Thyroid gland (tissue), 4 donors: ENCODE results near the gene CASKIN2. TPM values are rescaled to one million over a fixed set of nuclear protein-coding genes. Genes with fewer than 3 reads are reported as not detected.

Experiments used
- DNase-seq, 2 donors: peaks; one replicate each; pipeline ENCODE4 v3.0.0-alpha.2; 2019
- H3K27ac ChIP-seq, 3 donors: fragments of 200-600 bp; sonication (generic); 1 replicate in 2 of 3; 2 replicates in 1 of 3; pipeline ENCODE4 v1.5.1; 2016 to 2019; ENCODE audit warnings: mild to moderate bottlenecking in 1 of 3, moderate library complexity in 1 of 3
- H3K27me3 ChIP-seq: fragments of 200-600 bp; sonication (generic); one replicate; pipeline ENCODE4 v1.5.1; 2019
- H3K36me3 ChIP-seq, 2 donors: fragments of 200-600 bp; sonication (generic); one replicate each; pipeline ENCODE4 v1.5.1; 2016 to 2019
- H3K4me1 ChIP-seq, 2 donors: fragments of 200-600 bp; sonication (generic); one replicate each; pipeline ENCODE4 v1.5.1; 2017 to 2019
- H3K4me3 ChIP-seq, 3 donors: fragments of 200-600 bp; sonication (generic); replicated peaks in 1 of 3; 1 replicate in 2 of 3; 2 replicates in 1 of 3; pipeline ENCODE4 v1.5.1; 2016; ENCODE audit warnings: mild to moderate bottlenecking in 1 of 3
- H3K9me3 ChIP-seq: fragments of 200-600 bp; sonication (generic); one replicate; pipeline ENCODE4 v1.5.1; 2017
- POLR2A ChIP-seq, 2 donors: fragments of 450-650 bp; IDR thresholded peaks; one replicate each; pipeline ENCODE4 v1.6.1; 2017; ENCODE audit warnings: antibody characterized with exemption in 2 of 2, mild to moderate bottlenecking in 2 of 2, moderate library complexity in 1 of 2
- WGBS, 2 donors: methylation state at CpG; one replicate each; pipeline ENCODE4 v1.1.5; 2017; 5-methylcytosine and 5-hydroxymethylcytosine counted together
- intact Hi-C: fragments of 100-400 bp; cut with DNase I; formaldehyde crosslinking; loops from one replicate; pipeline ENCODE4 v1.15.1; 2023
- total RNA-seq, 4 donors: library from RNA; depleted of rRNA; stranded (reverse); fragments of >200 nt; gene quantifications; one replicate each; pipeline ENCODE4 v1.2.3, GENCODE V29; 2016
- TF ChIP-seq, protein P1 (sequence below), 6 experiments: fragments of 200-600 bp in 3 of 6; fragments of 450-650 bp in 3 of 6; sonication (generic) in 3 of 6; IDR thresholded peaks; one replicate each; pipeline ENCODE4 v1.5.1; 2016 to 2019; ENCODE audit warnings: antibody characterized with exemption in 6 of 6, mild to moderate bottlenecking in 2 of 6, inconsistent platforms in 1 of 6, moderate library complexity in 1 of 6

The CASKIN2 gene
- total RNA-seq, 4 donors from 2014 or later: 15.0 to 87.2 (median 21.7) TPM

- TF ChIP-seq, protein P1, sequence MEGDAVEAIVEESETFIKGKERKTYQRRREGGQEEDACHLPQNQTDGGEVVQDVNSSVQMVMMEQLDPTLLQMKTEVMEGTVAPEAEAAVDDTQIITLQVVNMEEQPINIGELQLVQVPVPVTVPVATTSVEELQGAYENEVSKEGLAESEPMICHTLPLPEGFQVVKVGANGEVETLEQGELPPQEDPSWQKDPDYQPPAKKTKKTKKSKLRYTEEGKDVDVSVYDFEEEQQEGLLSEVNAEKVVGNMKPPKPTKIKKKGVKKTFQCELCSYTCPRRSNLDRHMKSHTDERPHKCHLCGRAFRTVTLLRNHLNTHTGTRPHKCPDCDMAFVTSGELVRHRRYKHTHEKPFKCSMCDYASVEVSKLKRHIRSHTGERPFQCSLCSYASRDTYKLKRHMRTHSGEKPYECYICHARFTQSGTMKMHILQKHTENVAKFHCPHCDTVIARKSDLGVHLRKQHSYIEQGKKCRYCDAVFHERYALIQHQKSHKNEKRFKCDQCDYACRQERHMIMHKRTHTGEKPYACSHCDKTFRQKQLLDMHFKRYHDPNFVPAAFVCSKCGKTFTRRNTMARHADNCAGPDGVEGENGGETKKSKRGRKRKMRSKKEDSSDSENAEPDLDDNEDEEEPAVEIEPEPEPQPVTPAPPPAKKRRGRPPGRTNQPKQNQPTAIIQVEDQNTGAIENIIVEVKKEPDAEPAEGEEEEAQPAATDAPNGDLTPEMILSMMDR (IDR thresholded peaks at IDR 0.05): no peak
- TF ChIP-seq POLR2A (IDR thresholded peaks at IDR 0.05): no peak
- whole genome bisulfite sequencing, 2 donors: 94% methylated on average over 13 of the region's 13 CpGs
- DNase-seq: no peak
- no peak overlapping the region for H3K27ac ChIP-seq
- H3K9me3 ChIP-seq: no peaks in the 10 kb centered on the region
- H3K4me3 ChIP-seq: no peak overlapping the region
- H3K36me3 ChIP-seq: no peaks in the 10 kb centered on the region
- no peaks in the 10 kb centered on the region for H3K27me3 ChIP-seq
- intact Hi-C loops: no loop called here
- H3K4me1 ChIP-seq: peaks cover 15 to 17% of the 10 kb centered on the region in 2 donors
Measured at GRCh38 chr17:75546181-75546580, 30.8 kb upstream of the CASKIN2 start.

DNA sequence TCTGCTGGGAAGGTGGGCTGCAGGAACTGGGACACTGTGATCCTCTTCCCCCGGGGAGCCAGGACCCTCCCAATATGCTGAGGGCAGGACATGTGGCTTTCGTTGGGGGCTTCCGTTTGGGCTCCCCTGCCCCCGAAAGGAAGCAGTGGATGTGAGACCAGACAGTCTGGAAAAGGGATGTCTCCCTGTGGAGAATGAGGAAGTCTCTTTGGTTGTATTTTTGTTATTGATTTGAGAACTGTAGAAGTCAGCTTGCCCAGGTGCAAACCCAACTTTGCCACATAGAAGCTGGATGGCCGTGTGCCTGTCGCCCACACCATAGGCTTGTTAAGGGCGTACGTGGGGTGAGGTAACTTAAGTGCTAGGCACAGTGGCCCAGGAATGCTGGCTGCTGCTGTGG lies 28.9 kb upstream of the CASKIN2 start:
- WGBS, 2 donors: 83 to 84% methylated on average over 8 of the region's 8 CpGs
- H3K4me3 ChIP-seq: no peak overlapping the region
- no peak overlapping the region for H3K27ac ChIP-seq
- no peaks in the 10 kb centered on the region for H3K9me3 ChIP-seq
- DNase-seq: no peak
- H3K4me1 ChIP-seq: peaks cover 4 to 6% of the 10 kb centered on the region in 2 donors
- no peaks in the 10 kb centered on the region for H3K36me3 ChIP-seq
- H3K27me3 ChIP-seq: no peaks in the 10 kb centered on the region
- TF ChIP-seq, protein P1 (IDR thresholded peaks at IDR 0.05): no peak
- no peak for TF ChIP-seq POLR2A (IDR thresholded peaks at IDR 0.05)
- intact Hi-C loops: no loop called here

GRCh38 chr17:75542728-75543336 lies 27.5 kb upstream of the CASKIN2 start:
- no peak for TF ChIP-seq POLR2A (IDR thresholded peaks at IDR 0.05)
- TF ChIP-seq, protein P1 (IDR thresholded peaks at IDR 0.05): no peak
- 82 to 86% methylated on average over 13 to 15 of the region's 15 CpGs for WGBS, 2 donors
- no peaks in the 10 kb centered on the region for H3K4me1 ChIP-seq
- no peaks in the 10 kb centered on the region for H3K36me3 ChIP-seq
- no peak overlapping the region for H3K4me3 ChIP-seq
- intact Hi-C loops: no loop called here
- no peaks in the 10 kb centered on the region for H3K9me3 ChIP-seq
- no peaks in the 10 kb centered on the region for H3K27me3 ChIP-seq
- H3K27ac ChIP-seq: no peak overlapping the region
- DNase-seq: no peak

DNA sequence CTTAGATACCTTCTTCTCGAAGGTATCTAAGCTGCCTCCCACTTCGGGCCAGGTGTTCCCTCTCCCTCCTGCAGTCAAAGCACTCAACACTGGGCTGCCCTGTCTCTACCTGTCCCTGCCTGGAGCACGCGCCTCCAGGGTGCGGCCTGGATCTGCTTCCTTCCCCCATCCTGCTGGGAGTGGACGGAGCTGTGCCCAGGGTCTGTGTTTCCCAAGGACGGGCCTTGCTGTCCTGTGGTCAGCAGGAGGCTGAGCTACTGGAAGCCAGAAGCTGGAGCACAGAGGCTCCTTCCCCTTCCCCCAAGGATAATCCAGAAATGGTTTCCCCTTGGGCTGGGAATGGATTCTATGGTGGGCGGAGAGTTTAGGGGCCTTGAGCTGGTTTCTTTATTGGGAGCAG lies 26.9 kb upstream of the CASKIN2 start:
- Histone ChIP-seq H3K27ac (no peak overlapping the region), H3K36me3 (no peaks in the 10 kb centered on the region), H3K4me3 (no peak overlapping the region), H3K9me3 (no peaks in the 10 kb centered on the region), H3K27me3 (no peaks in the 10 kb centered on the region), H3K4me1 (no peaks in the 10 kb centered on the region)
- 92 to 94% methylated on average over 8 of the region's 8 CpGs for WGBS, 2 donors
- intact Hi-C loops: no loop called here
- no peak for DNase-seq
- TF ChIP-seq, protein P1 (IDR thresholded peaks at IDR 0.05): no peak
- no peak for TF ChIP-seq POLR2A (IDR thresholded peaks at IDR 0.05)

DNA sequence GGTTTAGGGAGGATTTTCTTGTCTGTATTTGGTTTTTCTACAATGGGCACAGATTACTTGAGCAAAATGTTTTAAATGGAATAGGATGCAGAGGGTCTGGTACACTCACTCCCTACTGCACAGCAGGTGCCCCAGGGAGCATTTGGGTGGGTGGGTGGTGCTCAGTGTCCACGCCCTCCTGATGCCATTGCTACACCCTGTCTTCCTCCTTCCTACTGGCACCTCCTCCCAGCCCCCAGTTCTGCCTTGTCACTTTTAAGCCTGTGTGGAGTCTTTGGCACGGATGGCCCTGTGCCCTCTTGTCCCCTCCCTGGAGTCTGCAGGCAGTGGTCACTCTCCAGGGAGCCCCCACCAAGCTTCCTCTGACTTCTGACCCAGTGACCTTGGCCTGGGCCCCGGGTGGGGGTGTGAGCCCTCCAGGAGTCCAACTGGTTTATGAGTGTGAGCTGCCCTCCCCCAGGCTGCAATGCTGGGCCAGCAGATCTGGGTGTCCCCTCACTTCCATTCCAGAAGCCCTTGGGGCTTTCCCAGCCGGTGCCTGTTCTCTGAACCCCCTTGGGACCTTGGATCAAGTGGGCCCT lies 25.7 kb upstream of the CASKIN2 start:
- Histone ChIP-seq H3K4me3 (no peak overlapping the region), H3K9me3 (no peaks in the 10 kb centered on the region), H3K4me1 (no peaks in the 10 kb centered on the region), H3K27ac (no peak overlapping the region), H3K36me3 (no peaks in the 10 kb centered on the region), H3K27me3 (no peaks in the 10 kb centered on the region)
- no peak for DNase-seq
- intact Hi-C loops: no loop called here
- WGBS, 2 donors: 71 to 74% methylated on average over 4 of the region's 4 CpGs
- TF ChIP-seq, protein P1 (IDR thresholded peaks at IDR 0.05): no peak
- no peak for TF ChIP-seq POLR2A (IDR thresholded peaks at IDR 0.05)
